NCI-H2107 treated with DMSO at 0.1 percent for 48 hours (cell line): ENCODE results near the gene KAZN.
A peak's percentile ranks its signal among the peaks of the same experiment; 100 is the strongest.

ENCODE experiments used
- DNase-seq: peaks from one replicate; lab custom pipeline; 2025; ENCODE audit not compliant: unreplicated experiment; lab: John Stamatoyannopoulos, UW

The KAZN gene

DNA sequence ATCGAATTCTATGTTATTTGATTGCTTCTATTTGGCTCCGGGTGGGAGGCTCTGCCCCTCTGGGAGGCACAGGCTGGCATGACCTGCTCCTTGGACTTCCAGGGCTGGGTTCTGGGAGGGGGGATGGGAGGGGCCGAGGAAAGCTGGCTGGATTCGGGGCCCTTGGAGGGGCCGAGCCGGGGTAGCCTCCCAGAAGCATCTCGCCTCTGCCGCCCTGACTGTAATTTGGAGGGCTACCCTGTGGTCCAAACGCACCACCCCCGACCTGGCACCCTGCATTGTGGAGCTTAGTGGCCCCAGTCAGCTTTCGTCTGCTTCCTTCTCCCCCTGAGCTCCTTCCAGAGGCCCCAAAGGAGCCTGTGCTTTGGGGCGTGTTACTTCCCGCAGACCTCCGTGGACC is 469.7 kb downstream of the KAZN start:
- no peak for DNase-seq

DNA sequence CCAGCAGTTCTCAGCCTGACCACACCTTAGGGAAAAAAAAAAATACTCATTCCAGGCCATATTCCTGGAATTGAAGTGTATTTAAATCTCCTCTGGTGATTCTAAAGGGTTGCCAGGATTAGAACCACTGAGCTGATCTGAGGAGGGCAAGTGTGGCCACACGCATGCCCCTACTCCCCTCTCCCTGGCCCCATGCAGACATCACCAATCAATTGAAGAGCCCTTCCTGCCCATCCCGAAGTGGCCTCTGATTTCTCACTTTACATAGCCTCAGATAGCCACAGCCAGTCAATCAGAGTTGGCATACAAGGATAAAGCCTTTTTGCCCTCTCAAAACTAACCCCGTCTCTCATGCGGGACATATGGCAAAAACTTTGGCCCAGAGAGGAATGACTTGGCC is 470.5 kb downstream of the KAZN start:
- DNase-seq = no peak

DNA sequence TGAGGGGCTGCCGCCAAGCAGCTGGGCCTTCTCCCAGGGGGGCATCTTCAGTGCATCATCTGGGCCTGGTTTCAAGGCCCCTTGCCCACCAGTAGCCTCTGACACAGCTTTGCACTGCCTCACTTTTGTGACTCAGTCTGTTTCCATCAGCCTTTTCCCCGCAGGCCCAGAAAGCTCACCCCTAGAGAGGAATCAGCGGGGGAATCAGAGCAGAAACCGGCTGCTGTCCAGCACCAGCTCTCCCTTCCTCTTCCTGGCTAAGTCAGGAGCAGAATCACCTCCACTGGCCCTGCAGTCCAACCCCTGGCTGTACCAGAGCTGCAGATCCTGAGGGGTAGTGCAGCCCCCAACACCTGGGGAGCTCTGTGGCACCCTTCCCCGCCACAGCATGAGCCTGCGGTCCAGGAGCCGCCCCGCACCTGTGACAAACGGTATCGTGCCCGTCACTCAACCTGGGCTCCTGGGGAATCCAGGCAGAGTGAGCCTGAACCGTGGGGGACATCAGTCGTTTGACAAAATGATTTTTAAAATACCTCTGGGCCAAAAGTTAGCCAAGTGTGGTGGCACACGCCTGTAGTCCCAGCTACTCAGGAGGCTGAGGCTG is 471.8 kb downstream of the KAZN start:
- DNase-seq = no peak

DNA sequence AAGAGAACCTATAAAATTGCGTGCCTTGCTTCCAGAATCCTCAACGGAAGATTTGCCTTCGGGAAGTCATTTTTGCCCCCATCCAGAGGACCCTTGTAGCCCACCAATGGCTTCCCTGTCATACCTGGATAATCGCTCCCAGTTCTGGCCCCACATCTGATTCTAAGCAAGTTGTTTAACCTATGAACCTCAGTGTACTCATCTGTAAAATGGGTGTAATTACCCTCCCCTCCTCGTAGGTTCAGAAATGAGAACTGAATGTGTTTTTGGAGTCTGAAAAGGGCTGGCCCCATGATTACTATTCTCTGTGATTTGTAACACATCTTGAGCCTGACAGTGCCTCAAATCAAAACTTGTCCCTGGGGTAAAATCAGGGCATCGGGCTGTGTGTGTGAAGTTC is 473.5 kb downstream of the KAZN start:
- DNase-seq = no peak

DNA sequence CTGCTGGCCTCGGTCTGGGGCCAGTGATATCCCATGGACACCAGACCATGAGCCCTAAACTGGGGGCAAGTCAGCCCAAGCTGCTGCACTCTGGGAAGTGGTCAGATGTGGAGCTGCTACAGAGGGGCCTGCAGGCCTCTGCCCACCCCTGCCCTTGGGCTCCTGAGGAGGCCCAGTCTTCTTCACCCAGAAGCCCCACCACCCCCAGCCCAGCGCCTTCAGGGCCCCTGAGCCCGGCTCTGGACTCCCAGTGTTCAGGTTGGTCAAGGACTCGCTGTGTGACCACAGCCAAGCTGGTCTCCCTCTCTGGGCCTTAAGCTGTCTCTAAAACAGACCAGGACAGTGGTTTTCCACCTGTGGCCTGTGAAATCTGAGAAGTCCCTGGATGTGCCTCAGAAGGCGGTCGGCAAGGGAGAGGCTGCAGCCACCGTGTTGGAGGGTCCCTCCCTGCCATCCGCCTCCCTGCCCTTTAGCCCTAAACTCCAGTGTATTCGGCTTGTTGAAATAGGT is 475.4 kb downstream of the KAZN start:
- DNase-seq = no peak

DNA sequence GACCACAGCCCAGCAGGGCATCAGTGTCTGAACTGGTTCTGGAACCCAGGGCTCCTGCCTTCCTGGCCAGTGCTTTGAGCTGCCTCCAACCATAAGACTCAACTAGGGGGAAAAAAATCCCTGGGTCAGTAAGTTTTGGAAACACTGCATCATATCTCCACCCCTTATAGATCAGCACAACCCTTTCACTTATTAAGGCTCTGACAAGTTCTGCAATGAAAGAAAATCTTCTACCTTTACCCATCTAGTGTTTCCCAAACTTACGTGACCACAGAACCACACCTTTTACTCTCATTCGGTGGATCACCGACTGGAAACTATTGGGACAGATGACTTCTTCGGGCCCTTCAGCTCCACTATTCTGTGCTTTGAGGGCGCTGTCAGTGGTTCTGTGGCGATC is 476.7 kb downstream of the KAZN start:
- DNase-seq = no peak

DNA sequence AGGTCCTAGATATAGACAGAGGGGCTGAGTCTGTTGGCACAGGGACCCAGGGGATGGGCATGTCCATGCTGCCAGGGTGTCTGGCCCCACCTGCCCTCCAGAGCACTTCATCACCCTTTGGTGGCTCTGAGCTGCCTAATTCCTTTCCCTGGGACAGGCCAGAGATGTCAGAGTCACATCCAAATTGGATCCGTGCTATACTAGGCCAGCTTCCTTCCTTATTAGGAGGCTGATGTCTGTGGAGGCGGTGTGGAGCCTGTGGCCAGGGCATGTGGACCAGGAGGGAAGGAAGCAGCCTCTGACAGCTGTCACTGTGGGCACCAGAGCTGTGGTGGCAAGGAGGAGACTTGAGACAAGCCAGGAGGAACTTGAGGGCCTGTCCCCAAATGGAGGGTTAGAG is 477.3 kb downstream of the KAZN start:
- no peak for DNase-seq

DNA sequence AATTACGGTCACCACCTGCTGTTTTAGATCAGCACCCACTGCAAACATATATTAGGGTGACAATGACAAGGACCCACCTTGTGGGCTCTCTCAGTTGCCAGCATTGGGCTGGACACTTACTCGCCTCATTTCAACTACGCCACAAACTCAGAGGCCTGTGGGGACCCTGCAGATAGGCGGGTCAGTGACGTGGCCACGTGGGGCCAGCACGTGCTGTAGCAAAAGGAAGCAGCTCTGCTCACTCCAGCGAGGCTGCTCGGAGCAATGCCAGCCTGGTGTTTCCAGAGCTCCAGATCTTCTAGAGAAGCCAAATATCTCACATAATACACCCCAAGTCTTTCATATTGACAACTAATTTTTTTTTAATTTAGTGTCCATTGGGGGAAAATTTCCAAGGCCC is 478.3 kb downstream of the KAZN start:
- no peak for DNase-seq

DNA sequence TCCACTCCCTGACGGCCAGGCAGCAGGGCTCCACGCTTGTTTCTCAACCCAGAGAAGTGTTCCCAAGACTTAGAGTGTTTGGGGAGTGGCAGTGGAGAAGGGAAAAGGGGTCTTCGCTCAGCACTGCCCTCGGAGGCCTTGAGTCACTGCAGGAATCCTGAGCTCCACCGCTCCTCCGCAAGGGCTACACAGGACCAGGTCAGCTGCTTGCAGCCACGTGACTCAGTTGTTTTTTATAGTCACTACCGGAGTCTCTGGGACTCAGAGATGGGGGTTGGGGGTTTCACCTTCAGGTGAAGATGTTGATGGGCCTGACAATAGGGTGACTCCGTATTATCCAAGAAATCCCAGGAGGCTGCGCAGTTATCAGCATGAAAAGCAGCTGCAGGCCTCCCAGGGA is 478.9 kb downstream of the KAZN start:
- DNase-seq = no peak

DNA sequence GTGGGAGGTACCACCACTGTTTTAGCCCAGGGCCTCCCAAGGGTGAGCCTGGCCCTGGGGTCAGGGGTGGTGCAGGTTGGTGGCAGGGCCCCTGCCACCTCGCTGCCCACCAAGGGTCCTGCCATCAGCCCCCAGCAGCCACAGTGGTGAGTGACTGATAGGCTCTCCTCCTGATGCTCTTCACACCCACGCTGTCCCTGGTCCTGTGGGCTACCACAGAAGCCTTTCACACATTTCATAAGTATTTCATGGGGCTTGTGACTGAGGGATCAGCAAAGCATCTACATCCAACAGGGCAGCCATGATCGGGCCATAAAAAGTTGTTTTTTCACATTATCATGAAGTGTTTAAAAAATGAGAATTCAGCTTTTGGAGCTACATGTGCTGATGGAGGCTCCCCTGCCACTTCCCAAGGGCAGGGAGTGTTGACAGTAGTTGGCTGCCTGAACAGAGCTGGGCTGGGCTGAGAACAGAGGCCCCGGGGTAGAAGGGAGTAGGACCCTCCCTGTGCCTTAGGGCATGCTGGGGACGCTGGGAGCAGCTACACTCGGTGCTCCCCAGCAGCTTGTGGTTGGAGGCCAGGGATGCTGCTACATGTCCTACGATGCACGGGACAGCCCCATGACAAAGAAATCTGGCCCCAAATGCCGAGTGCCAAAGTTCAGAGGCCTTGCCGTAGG is 482.0 kb downstream of the KAZN start:
- no peak for DNase-seq

DNA sequence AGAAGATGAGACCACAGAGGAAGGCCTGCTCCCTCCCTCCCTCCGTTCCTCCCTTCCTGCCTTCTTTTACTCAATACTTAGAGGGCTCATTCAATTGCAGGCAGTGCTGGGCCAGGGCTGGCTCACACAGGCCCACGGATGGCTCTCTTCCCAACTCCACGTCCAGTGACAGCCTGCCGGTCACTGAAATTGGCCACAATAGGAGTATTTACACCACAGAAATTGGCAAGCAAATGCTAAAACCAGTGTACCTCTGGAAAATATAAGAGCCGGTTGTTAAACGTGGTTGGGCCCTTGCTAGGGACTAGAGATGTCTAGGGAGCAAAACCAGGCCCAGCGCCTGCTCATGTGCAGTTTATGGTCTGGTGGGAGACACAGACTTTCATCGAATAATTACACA is 482.6 kb downstream of the KAZN start:
- DNase-seq = no peak

DNA sequence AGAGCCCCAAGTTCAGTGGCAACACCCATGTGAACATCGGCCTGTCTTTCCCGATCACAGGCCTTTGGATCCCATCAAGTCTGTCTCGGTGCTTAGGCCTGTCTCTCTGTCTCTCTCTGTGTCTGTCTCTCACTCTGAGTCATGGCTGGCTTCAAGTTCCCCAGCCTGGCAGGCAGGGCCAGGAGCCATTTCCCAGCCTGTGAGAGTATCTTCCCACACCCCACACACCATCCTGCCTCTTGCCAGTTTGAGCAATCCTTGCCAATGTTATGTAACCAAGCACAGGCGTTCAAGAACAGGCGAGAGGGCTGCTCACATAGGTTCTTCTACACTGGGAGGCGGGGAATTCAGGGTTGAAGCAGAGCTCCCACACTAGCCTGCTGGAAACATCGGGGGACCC is 485.1 kb downstream of the KAZN start:
- DNase-seq = no peak

DNA sequence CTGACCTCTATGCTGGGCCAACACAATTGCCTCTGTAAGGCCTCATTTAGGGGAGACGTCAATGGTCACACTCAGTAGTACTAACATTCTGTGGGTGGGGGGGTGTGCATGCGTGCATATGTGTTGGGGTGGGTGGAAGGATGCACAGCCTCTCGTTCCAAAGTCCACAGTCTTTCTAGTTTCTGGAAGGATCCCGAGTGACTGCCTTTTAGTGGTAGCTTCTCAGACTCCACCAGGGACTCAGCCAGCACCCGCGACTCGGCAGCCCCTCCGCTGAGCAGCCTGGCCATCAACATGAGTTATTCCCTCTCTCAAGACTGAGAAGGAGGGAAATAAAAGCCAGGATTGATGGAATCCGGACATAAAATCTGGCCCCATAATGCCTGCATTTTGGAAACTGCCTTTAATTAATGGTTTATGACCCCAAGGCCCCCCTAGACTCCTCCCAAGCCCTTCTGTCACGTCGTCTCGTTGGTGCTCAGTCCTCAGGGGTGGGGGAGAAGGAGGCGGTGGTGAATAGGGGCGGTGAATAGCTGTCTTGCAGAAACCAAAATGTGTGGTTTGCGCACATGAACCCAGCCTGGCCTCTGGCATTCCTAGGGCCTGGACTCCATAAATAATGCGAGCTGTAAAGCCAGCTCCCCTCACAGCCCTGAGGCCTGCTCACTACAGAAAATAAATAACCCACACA is 489.9 kb downstream of the KAZN start:
- no peak for DNase-seq

DNA sequence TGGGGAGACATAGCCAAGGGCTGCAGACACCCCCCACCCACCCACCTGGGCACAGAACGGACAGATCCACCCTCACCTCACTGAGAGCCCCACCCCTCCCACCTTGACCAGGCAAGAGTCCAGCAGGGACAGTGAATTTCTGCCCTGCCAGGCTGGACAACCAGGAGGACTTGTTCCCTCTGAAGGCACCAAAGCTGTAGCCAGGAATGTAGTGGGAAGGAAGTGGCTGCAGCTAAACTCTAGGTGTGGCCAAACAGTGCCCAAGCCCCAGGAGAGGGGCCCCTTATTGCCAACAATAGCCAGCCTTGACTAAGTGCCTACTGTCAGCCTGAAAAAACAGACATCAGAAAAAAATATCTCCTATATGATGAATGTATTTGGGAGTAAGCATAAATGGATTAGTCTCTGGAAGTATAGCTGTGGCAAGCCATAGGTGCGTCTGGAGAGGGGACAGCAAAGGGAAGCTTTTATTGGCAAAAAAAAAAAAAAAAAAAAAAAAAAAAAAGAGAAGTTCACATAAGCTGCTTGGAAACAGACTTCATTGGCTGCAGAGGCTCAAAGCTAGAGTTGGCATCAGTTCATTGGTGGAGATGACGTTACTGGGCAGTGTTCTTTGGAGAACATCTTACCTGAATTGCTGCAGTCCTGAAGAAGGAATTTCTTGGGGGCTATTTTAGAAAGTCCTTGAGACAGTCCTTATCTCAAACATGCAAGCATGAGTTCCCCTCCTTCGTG is 490.9 kb downstream of the KAZN start:
- DNase-seq = no peak

DNA sequence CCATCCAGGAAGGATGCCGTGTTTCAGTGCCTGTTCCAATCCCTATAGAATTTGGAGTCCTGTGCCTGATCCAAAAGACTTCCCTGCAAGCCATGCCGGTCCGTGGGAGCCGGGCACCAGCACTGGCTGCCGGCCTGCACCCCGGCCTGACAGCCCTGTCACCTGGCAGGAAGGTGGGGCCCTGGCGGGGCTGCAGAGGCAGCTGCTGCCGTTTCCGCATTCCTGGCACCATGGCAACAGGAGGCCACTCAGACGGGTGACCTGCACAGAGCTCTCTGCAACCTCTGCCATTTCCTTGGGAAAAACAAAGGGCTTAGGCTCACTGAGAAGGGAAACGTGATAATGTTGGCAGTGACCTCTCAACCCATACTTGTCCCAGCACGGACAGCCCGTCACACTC is 491.9 kb downstream of the KAZN start:
- DNase-seq = peak; percentile 28

DNA sequence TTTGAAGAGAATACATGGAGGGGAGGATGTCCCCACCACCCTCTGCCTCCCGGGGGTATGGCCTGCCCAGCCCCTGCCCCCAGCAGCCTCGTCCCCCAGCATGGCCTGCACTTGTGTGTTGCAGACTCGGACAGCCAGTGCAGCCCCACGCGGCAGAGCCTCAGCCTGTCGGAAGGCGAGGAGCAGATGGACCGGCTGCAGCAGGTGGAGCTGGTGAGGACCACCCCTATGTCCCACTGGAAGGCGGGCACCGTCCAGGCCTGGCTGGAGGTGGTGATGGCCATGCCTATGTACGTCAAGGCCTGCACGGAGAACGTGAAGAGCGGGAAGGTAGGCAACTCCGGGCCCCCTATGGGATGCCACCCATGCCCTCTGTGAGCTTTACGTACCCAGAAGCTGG is 495.6 kb downstream of the KAZN start:
- no peak for DNase-seq

DNA sequence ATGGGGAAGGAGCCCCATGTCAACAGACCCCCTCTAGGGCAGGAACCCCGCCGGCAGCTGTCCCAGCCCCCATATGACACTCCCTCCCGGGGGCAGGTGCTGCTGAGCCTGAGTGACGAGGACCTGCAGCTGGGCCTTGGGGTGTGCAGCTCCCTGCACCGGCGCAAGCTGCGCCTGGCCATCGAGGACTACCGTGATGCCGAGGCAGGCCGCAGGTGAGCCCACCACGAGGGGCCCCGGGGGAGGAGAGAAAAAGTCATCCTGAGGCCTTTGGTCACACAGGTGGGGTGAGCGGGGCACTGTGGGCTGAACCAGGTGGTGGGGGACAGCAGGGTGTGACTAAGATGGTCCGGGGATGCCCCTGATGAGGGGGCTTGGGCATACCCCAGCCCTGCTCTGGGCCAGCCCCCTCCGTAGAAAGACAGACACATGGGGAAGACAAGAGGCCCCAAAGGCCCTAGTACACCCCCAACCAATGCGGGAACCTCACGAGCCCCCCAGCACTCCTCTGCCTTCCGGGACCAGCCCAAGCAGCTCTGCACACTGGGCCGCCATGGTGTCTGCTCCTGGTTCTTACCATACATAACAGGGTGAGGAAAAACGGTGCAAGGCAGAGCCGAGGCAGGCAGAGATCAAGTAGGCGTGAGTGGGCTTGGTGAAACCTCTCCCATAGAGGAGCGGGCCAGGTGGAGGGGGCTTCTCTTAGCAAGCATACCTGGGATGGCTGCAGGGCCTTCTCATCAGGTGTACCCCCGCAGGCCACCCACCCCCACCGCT is 496.4 kb downstream of the KAZN start:
- DNase-seq = no peak

DNA sequence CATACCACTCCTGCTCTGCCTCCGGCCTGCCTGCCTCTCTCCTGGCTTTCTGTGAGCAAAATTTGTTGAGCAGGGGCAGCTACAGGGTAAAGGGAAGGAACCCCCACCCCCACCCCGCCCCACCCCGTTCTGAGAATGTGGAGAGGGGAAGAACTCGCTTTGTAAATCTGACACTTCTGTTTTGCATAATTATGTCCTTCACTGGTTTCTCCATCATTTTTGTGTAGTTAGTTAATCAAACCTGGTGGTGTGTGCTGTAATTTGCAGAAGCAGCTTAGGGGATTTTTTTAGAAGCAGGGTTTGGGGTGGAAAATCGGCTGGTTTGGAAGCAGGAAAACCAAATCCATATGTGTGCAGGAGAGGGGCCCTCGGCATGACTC is 497.0 kb downstream of the KAZN start:
- DNase-seq = no peak

DNA sequence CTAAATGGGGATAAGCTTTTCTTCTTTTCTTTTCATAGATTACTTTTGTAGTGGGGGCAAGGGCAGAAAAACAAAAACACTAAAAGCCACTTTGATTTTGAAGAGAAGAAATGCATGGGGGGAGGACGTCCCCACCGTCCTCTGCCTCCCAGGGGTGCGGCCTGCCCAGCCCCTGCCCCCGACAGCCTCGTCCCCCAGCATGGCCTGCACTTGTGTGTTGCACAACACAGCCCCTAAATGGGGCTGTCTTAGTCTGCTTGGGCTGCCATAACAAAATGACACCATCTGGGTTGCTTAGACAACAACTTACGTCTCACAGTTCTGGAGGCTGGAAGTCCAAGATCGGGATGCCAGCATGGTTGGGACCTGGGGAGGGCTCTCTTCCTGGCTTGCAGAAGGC is 497.8 kb downstream of the KAZN start:
- no peak for DNase-seq

DNA sequence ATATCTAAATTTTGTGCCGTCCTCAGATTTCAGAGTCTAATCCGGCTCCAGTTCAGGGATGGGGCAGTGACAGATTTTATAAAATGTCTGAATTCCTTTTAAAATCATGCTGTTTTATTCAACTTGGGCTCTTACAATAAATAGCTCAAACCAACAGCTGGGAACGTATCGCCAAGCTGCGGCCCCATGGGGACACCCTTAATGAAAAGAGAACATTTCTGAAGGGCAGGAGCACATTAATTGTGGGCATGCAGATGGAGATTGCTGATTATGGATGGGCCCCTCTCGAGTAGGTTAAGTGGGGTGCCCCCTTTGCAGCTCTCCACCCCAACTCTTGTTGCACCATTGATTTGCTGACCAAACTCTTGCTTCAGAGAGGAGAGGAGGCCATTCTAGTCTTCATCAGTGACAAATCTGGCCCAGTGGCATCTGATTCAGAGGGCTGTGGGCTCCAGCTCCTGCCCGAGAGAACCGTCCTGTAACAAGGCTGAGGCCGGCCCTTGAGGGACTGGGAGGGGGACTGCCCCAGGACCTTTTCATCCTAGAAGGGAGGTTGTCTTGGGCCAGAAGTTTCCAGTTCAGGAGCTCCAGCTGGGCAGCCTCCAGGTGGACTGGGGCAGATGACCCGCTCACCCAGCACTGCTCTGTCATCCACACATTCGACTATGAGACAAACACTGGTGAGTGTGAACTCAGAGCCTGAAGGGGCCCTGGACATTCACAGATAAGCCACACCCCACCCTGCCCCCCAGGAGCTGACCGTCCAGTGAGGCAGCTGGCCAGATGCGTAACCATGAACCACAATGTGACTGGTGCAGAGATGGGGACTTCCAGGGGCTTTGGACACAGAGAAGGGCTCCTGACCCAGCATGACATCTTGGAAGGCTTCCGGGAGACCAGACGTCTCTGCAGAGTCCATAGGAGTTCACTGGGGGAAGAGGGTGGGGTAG is 500.0 kb downstream of the KAZN start:
- no peak for DNase-seq
